Vagina (tissue), 2 donors: ENCODE results near the gene KCTD7.

Experiments
- POLR2A ChIP-seq, 2 donors: fragments of 450-650 bp; IDR thresholded peaks; one replicate each; pipeline ENCODE4 v1.6.1; 2017; ENCODE audit warnings: antibody characterized with exemption in 2 of 2, mild to moderate bottlenecking in 2 of 2, moderate library complexity in 2 of 2
- POLR2AphosphoS5 ChIP-seq, 2 donors: sonication (generic); formaldehyde crosslinking; IDR thresholded peaks; one replicate each; pipeline ENCODE4 v1.9.0; 2017; ENCODE audit warnings: antibody characterized with exemption in 2 of 2, mild to moderate bottlenecking in 2 of 2, low read depth in 1 of 2; ENCODE audit not compliant: insufficient read depth in 1 of 2
- TF ChIP-seq, protein P1 (sequence below), 3 experiments: fragments of 450-650 bp in 2 of 3; fragments of 200-600 bp in 1 of 3; sonication (generic) in 1 of 3; IDR thresholded peaks; one replicate each; pipeline ENCODE4 v1.5.1; 2017 to 2019; ENCODE audit warnings: antibody characterized with exemption in 3 of 3, mild to moderate bottlenecking in 2 of 3, moderate library complexity in 2 of 3

DNA sequence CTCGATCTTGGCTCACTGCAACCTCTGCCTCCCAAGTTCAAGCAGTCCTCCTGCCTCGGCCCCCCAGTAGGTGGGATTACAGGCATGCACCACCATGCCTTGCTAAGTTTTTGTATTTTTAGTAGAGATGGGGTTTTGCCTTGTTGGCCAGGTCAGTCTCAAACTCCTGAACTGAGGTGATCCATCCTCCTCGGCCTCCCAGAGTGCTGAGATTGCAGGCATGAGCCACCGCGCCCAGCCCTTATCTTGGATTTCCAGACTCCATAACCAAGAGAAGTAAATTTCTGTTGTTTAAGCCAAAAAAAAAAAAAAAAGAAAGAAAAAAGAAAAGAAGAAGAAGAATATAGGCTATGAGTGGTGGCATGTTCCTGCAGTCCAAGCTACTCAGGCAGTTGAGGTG, 58.5 kb downstream of the KCTD7 start:
- TF ChIP-seq, protein P1, sequence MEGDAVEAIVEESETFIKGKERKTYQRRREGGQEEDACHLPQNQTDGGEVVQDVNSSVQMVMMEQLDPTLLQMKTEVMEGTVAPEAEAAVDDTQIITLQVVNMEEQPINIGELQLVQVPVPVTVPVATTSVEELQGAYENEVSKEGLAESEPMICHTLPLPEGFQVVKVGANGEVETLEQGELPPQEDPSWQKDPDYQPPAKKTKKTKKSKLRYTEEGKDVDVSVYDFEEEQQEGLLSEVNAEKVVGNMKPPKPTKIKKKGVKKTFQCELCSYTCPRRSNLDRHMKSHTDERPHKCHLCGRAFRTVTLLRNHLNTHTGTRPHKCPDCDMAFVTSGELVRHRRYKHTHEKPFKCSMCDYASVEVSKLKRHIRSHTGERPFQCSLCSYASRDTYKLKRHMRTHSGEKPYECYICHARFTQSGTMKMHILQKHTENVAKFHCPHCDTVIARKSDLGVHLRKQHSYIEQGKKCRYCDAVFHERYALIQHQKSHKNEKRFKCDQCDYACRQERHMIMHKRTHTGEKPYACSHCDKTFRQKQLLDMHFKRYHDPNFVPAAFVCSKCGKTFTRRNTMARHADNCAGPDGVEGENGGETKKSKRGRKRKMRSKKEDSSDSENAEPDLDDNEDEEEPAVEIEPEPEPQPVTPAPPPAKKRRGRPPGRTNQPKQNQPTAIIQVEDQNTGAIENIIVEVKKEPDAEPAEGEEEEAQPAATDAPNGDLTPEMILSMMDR (IDR thresholded peaks at IDR 0.05), result no peak
- TF ChIP-seq POLR2AphosphoS5 (IDR thresholded peaks at IDR 0.05; ENCODE audit: insufficient read depth in 1 of 2, low read depth in 1 of 2) (no peak), POLR2A (IDR thresholded peaks at IDR 0.05) (no peak)
